Mesenchymal stem cell (in vitro differentiated cells and primary cell): Measurements from ENCODE around the gene ARHGAP5.

Experiments used
- DNase-seq: peaks from one replicate; pipeline ENCODE4 v3.0.0-alpha.2; 2013
- H2AFZ ChIP-seq: one replicate; pipeline ENCODE4 v1.6.1; 2013; ENCODE audit warnings: low read depth, mild to moderate bottlenecking, control low read depth, inconsistent platforms, low read length, moderate library complexity
- H2AK5ac ChIP-seq: 2 replicates; pipeline ENCODE4 v1.6.1; 2013; ENCODE audit warnings: low read length, moderate library complexity, mild to moderate bottlenecking, inconsistent platforms; ENCODE audit not compliant: severe bottlenecking
- H2BK120ac ChIP-seq: one replicate; pipeline ENCODE4 v1.6.1; 2013; ENCODE audit warnings: low read depth, mild to moderate bottlenecking, inconsistent platforms, low read length, moderate library complexity
- H2BK12ac ChIP-seq, 2 experiments: one replicate each; pipeline ENCODE4 v1.6.1; 2013; ENCODE audit warnings: inconsistent platforms in 2 of 2, low read length in 2 of 2, mild to moderate bottlenecking in 2 of 2, moderate library complexity in 2 of 2, control low read depth in 1 of 2
- H2BK15ac ChIP-seq: one replicate; pipeline ENCODE4 v1.6.1; 2013; ENCODE audit warnings: mild to moderate bottlenecking, low read depth, inconsistent platforms; ENCODE audit not compliant: poor library complexity, severe bottlenecking
- H2BK5ac ChIP-seq: 2 replicates; pipeline ENCODE4 v1.6.1; 2013; ENCODE audit warnings: low read depth, mild to moderate bottlenecking, low read length, control low read depth, inconsistent platforms; ENCODE audit not compliant: poor library complexity, severe bottlenecking
- H3K14ac ChIP-seq, 2 experiments: one replicate each; pipeline ENCODE4 v1.6.1; 2013; ENCODE audit warnings: inconsistent platforms in 2 of 2, low read length in 2 of 2, control low read depth in 1 of 2, mild to moderate bottlenecking in 1 of 2, moderate library complexity in 1 of 2
- H3K18ac ChIP-seq, 2 experiments: one replicate each; pipeline ENCODE4 v1.6.1; 2013; ENCODE audit warnings: inconsistent platforms in 2 of 2, low read length in 2 of 2, control low read depth in 1 of 2, low read depth in 1 of 2, mild to moderate bottlenecking in 1 of 2
- H3K23ac ChIP-seq, 2 experiments: one replicate each; pipeline ENCODE4 v1.6.1; 2013; ENCODE audit warnings: inconsistent platforms in 2 of 2, low read length in 2 of 2, mild to moderate bottlenecking in 2 of 2, moderate library complexity in 2 of 2, control low read depth in 1 of 2
- H3K27ac ChIP-seq: 2 replicates; pipeline ENCODE4 v1.5.1; 2013; ENCODE audit warnings: mild to moderate bottlenecking, moderate library complexity, low read length, control low read depth, inconsistent platforms; ENCODE audit not compliant: poor library complexity, severe bottlenecking
- H3K27me3 ChIP-seq, 2 experiments: 2 replicates each; pipeline versions ENCODE4 v1.6.1 to v1.7.0; 2013; ENCODE audit warnings: low read length in 2 of 2, mild to moderate bottlenecking in 2 of 2, moderate library complexity in 2 of 2, control low read depth in 1 of 2, inconsistent platforms in 1 of 2; ENCODE audit not compliant: control insufficient read depth in 1 of 2, insufficient read depth in 1 of 2
- H3K36me3 ChIP-seq, 2 experiments: 2 replicates each; pipeline versions ENCODE4 v1.6.1 to v1.7.0; 2013; ENCODE audit warnings: low read length in 2 of 2, control low read depth in 1 of 2, inconsistent platforms in 1 of 2, low read depth in 1 of 2, mild to moderate bottlenecking in 1 of 2; ENCODE audit not compliant: insufficient read depth in 2 of 2, control insufficient read depth in 1 of 2
- H3K4ac ChIP-seq, 2 experiments: one replicate each; pipeline ENCODE4 v1.6.1; 2013; ENCODE audit warnings: inconsistent platforms in 2 of 2, low read length in 2 of 2, mild to moderate bottlenecking in 2 of 2, moderate library complexity in 2 of 2, control low read depth in 1 of 2, low read depth in 1 of 2
- H3K4me1 ChIP-seq: 2 replicates; pipeline ENCODE4 v1.6.1; 2013; ENCODE audit warnings: low read depth, low read length, control low read depth; ENCODE audit not compliant: control insufficient read depth, insufficient read depth
- H3K4me2 ChIP-seq: 2 replicates; pipeline ENCODE4 v1.6.1; 2013; ENCODE audit warnings: low read length, mild to moderate bottlenecking, inconsistent platforms; ENCODE audit not compliant: poor library complexity, severe bottlenecking
- H3K4me3 ChIP-seq, 2 experiments: 2 replicates each; pipeline versions ENCODE4 v1.5.1 to v1.7.0; 2013; ENCODE audit warnings: low read length in 2 of 2, mild to moderate bottlenecking in 2 of 2, control low read depth in 1 of 2, low read depth in 1 of 2; ENCODE audit not compliant: insufficient read depth in 1 of 2
- H3K79me1 ChIP-seq: replicated peaks from 2 replicates; pipeline ENCODE4 v1.6.1; 2013; ENCODE audit warnings: mild to moderate bottlenecking, control low read depth, low read length, inconsistent platforms; ENCODE audit not compliant: poor library complexity, severe bottlenecking
- H3K9ac ChIP-seq: 2 replicates; pipeline ENCODE4 v1.7.0; 2013; ENCODE audit warnings: mild to moderate bottlenecking, low read length, moderate library complexity
- H3K9me3 ChIP-seq: 2 replicates; pipeline ENCODE4 v1.7.0; 2013; ENCODE audit warnings: mild to moderate bottlenecking, low read length; ENCODE audit not compliant: control insufficient read depth
- H4K8ac ChIP-seq: one replicate; pipeline ENCODE4 v1.6.1; 2013; ENCODE audit warnings: inconsistent platforms, mild to moderate bottlenecking, low read length, moderate library complexity
- H4K91ac ChIP-seq: one replicate; pipeline ENCODE4 v1.6.1; 2013; ENCODE audit warnings: mild to moderate bottlenecking, low read length, inconsistent platforms
- WGBS: methylation state at CpG from one replicate; pipeline ENCODE4 v1.1.7; 2013; ENCODE audit warnings: mixed read lengths; 5-methylcytosine and 5-hydroxymethylcytosine counted together

The ARHGAP5 gene

GRCh38 chr14:32055175-32055574 is 21.9 kb upstream of the ARHGAP5 start:
- Histone ChIP-seq H2BK12ac (no peak overlapping the region), H3K14ac (no peak overlapping the region), H3K18ac (no peak overlapping the region), H4K91ac (no peak overlapping the region), H3K4ac (no peak overlapping the region), H2BK120ac (no peak overlapping the region), H2AK5ac (no peak overlapping the region), H3K36me3 (no peaks in the 10 kb centered on the region), H3K79me1 (no peaks in the 10 kb centered on the region), H3K23ac (no peak overlapping the region), H2BK5ac (no peak overlapping the region), H3K9ac (no peak overlapping the region), H2AFZ (no peak overlapping the region), H3K27ac (no peak overlapping the region), H3K4me1 (no peaks in the 10 kb centered on the region), H3K27me3 (no peaks in the 10 kb centered on the region), H3K4me2 (no peak overlapping the region), H3K9me3 (no peaks in the 10 kb centered on the region), H3K4me3 (no peak overlapping the region), H2BK15ac (no peak overlapping the region), H4K8ac (no peak overlapping the region)
- DNase-seq, result no peak
- WGBS, result 0% methylated on average over 1 of the region's 2 CpGs

- no peak overlapping the region for H2BK5ac ChIP-seq
- no peak overlapping the region for H2AK5ac ChIP-seq
- H2BK15ac ChIP-seq, result no peak overlapping the region
- H3K4me2 ChIP-seq, result no peak overlapping the region
- H3K14ac ChIP-seq, result no peak overlapping the region
- H3K4ac ChIP-seq, result no peak overlapping the region
- no peak overlapping the region for H4K91ac ChIP-seq
- H2BK120ac ChIP-seq, result no peak overlapping the region
- H3K27me3 ChIP-seq, result no peaks in the 10 kb centered on the region
- H3K9me3 ChIP-seq, result no peaks in the 10 kb centered on the region
- H3K27ac ChIP-seq, result no peak overlapping the region
- no peak overlapping the region for H2BK12ac ChIP-seq
- H3K36me3 ChIP-seq, result no peaks in the 10 kb centered on the region
- H3K9ac ChIP-seq, result no peak overlapping the region
- no peak overlapping the region for H3K4me3 ChIP-seq
- no peaks in the 10 kb centered on the region for H3K4me1 ChIP-seq
- H2AFZ ChIP-seq, result no peak overlapping the region
- H3K18ac ChIP-seq, result no peak overlapping the region
- no peak overlapping the region for H3K23ac ChIP-seq
- no peaks in the 10 kb centered on the region for H3K79me1 ChIP-seq
- no peak overlapping the region for H4K8ac ChIP-seq
- no peak for DNase-seq
- no CpG with 5 or more reads among the region's 2 CpGs for WGBS
Measured at GRCh38 chr14:32059702-32060101, 17.4 kb upstream of the ARHGAP5 start.

GRCh38 chr14:32064931-32065330 is 12.2 kb upstream of the ARHGAP5 start:
- Histone ChIP-seq H3K4ac (no peak overlapping the region), H3K27me3 (no peaks in the 10 kb centered on the region), H3K9me3 (no peaks in the 10 kb centered on the region), H2BK5ac (no peak overlapping the region), H3K27ac (no peak overlapping the region), H3K14ac (no peak overlapping the region), H2BK12ac (no peak overlapping the region), H4K8ac (no peak overlapping the region), H3K36me3 (no peaks in the 10 kb centered on the region), H3K18ac (no peak overlapping the region), H2BK15ac (no peak overlapping the region), H2AFZ (no peak overlapping the region), H2AK5ac (no peak overlapping the region), H3K79me1 (no peaks in the 10 kb centered on the region), H3K4me2 (no peak overlapping the region), H2BK120ac (no peak overlapping the region), H4K91ac (no peak overlapping the region), H3K4me1 (no peaks in the 10 kb centered on the region), H3K9ac (no peak overlapping the region), H3K23ac (no peak overlapping the region), H3K4me3 (no peak overlapping the region)
- DNase-seq, result no peak
- 84% methylated on average over 3 of the region's 4 CpGs for WGBS

- Histone ChIP-seq H3K79me1 (no peaks in the 10 kb centered on the region), H3K27ac (no peak overlapping the region), H3K9me3 (no peaks in the 10 kb centered on the region), H3K4me2 (no peak overlapping the region), H2BK12ac (no peak overlapping the region), H3K4me3 (no peak overlapping the region), H2BK120ac (no peak overlapping the region), H3K4me1 (no peaks in the 10 kb centered on the region), H3K27me3 (no peaks in the 10 kb centered on the region), H4K91ac (no peak overlapping the region), H2AK5ac (no peak overlapping the region), H3K14ac (no peak overlapping the region), H2AFZ (no peak overlapping the region), H3K23ac (no peak overlapping the region), H3K9ac (no peak overlapping the region), H3K36me3 (no peaks in the 10 kb centered on the region), H4K8ac (no peak overlapping the region), H2BK5ac (no peak overlapping the region), H3K18ac (no peak overlapping the region), H2BK15ac (no peak overlapping the region), H3K4ac (no peak overlapping the region)
- DNase-seq, result no peak
- 75% methylated on average over 2 of the region's 2 CpGs for WGBS
Measured at GRCh38 chr14:32068708-32069107, 8.4 kb upstream of the ARHGAP5 start.
